Neural progenitor cell (in vitro differentiated cells): Measurements from ENCODE around the gene CTNNBL1. TPM values are rescaled to one million over a fixed set of nuclear protein-coding genes. Genes with fewer than 3 reads are reported as not detected.

Experiments
- DNase-seq: peaks from one replicate; pipeline ENCODE4 v3.0.0-alpha.2; 2016; ENCODE audit warnings: low spot score
- H2AFZ ChIP-seq: fragments of 200-600 bp; sonication (generic); replicated peaks from 2 replicates; pipeline ENCODE4 v1.6.1; 2016; ENCODE audit warnings: antibody characterized with exemption
- H3F3A ChIP-seq: fragments of 200-600 bp; sonication (generic); 2 replicates; pipeline ENCODE4 v1.6.1; 2016; ENCODE audit warnings: antibody characterized with exemption, low read depth
- H3K27ac ChIP-seq: fragments of 200-600 bp; sonication (generic); 2 replicates; pipeline ENCODE4 v1.5.1; 2016; ENCODE audit warnings: mild to moderate bottlenecking
- H3K27me3 ChIP-seq: fragments of 200-600 bp; sonication (generic); 2 replicates; pipeline ENCODE4 v1.6.1; 2016; ENCODE audit warnings: mild to moderate bottlenecking, moderate library complexity
- H3K36me3 ChIP-seq: fragments of 200-600 bp; sonication (generic); 2 replicates; pipeline ENCODE4 v1.5.1; 2016
- H3K4me1 ChIP-seq: fragments of 200-600 bp; sonication (generic); 2 replicates; pipeline ENCODE4 v1.6.1; 2016; ENCODE audit warnings: mixed run types
- H3K4me2 ChIP-seq: fragments of 200-600 bp; sonication (generic); 2 replicates; pipeline ENCODE4 v1.6.1; 2016
- H3K4me3 ChIP-seq: fragments of 200-600 bp; sonication (generic); 2 replicates; pipeline ENCODE4 v1.5.1; 2016
- H3K79me2 ChIP-seq: fragments of 200-600 bp; sonication (generic); 2 replicates; pipeline ENCODE4 v1.6.1; 2016; ENCODE audit warnings: low read depth
- H3K9ac ChIP-seq: fragments of 200-600 bp; sonication (generic); 2 replicates; pipeline ENCODE4 v1.6.1; 2016
- H3K9me3 ChIP-seq: fragments of 200-600 bp; sonication (generic); 2 replicates; pipeline ENCODE4 v1.5.1; 2016; ENCODE audit warnings: low read depth
- H4K20me1 ChIP-seq: fragments of 200-600 bp; sonication (generic); 2 replicates; pipeline ENCODE4 v1.6.1; 2016; ENCODE audit warnings: low read depth
- H3K27ac Mint-ChIP-seq: 3 replicates; pipeline ENCODE4 v1.8.0; 2021; ENCODE audit warnings: mixed read lengths
- H3K27me3 Mint-ChIP-seq: 2 replicates; pipeline ENCODE4 v1.8.0; 2022; ENCODE audit warnings: low read depth, mild to moderate bottlenecking, inconsistent platforms, moderate library complexity, mixed read lengths; ENCODE audit not compliant: insufficient read depth
- H3K36me3 Mint-ChIP-seq: 3 replicates; pipeline ENCODE4 v1.8.0; 2021; ENCODE audit warnings: mixed read lengths
- H3K4me1 Mint-ChIP-seq: 3 replicates; pipeline ENCODE4 v1.8.0; 2021; ENCODE audit warnings: mixed read lengths
- H3K4me3 Mint-ChIP-seq: 3 replicates; pipeline ENCODE4 v1.8.0; 2021; ENCODE audit warnings: mild to moderate bottlenecking, moderate library complexity, mixed read lengths
- H3K9me3 Mint-ChIP-seq: 3 replicates; pipeline ENCODE4 v1.8.0; 2020; ENCODE audit warnings: mixed read lengths
- EZH2 ChIP-seq: fragments of 200-600 bp; sonication (generic); IDR thresholded peaks from 2 replicates; pipeline ENCODE4 v1.6.1; 2017; ENCODE audit warnings: antibody characterized with exemption, mild to moderate bottlenecking, moderate library complexity
- EZH2phosphoT487 ChIP-seq: fragments of 200-600 bp; sonication (generic); IDR thresholded peaks from 2 replicates; pipeline ENCODE4 v1.6.1; 2017; ENCODE audit warnings: antibody characterized with exemption
- total RNA-seq: library from RNA; depleted of rRNA; stranded (reverse); fragments of >200 nt; gene quantifications from 2 replicates; pipeline ENCODE4 v1.2.3, GENCODE V29; 2015; ENCODE audit warnings: low replicate concordance
- TF ChIP-seq, protein P1 (sequence below): fragments of 200-600 bp; sonication (generic); IDR thresholded peaks from 2 replicates; pipeline ENCODE4 v1.5.1; 2017; ENCODE audit warnings: antibody characterized with exemption, mild to moderate bottlenecking

The CTNNBL1 gene
- total RNA-seq, 1 donor from 2014 or later = 54.5 TPM

DNA sequence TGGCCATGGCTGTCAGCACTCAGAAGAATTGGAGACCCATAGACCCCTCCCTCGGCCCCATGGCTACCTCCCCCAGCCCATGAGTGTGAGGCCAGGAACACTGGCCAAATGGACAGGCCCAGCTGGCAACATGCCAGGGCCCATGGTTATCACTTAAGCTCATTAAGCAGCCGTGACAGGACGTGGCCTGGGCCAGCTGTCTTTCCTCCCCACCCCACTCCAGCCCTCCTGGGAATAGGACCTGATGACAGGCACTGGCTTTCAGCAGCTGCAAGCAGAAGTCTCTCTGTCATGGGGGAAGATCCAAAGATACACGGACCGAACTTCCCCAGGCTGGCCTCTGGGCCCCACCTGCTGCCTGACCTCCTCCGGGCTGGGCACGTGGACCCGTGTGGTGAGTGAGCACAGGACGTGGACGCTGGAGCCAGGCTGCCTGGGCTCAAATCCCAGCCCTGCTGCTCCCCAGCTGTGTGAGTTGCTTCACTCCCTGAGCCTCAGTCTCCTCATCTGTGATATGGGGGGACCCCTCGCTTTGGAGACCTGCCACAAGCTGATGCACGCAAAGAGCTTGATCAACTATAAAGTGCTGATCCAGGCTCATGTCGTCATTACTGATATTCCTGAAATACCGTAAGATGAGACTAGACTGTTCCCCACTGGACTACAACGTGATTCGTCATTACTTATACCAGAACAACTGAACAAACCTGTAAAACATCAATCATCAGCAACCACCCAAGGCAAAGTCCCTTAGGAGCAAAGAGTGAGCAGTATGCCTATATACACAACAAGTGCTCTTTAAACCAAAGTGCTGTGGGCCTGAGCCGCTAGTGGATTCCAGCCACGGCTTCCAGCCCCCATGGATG lies 187.1 kb downstream of the CTNNBL1 start:
- H3K9me3 Mint-ChIP-seq = no peaks in the 10 kb centered on the region
- DNase-seq = no peak
- peak overlapping the region; percentile 40 for H3K27ac Mint-ChIP-seq
- H3K27ac ChIP-seq = no peak overlapping the region
- H3K4me3 Mint-ChIP-seq = no peak overlapping the region
- H3K4me1 Mint-ChIP-seq = peaks cover 35% of the 10 kb centered on the region
- no peaks in the 10 kb centered on the region for H3K36me3 ChIP-seq
- H3K79me2 ChIP-seq = no peaks in the 10 kb centered on the region
- no peak overlapping the region for H3K4me2 ChIP-seq
- TF ChIP-seq, protein P1, sequence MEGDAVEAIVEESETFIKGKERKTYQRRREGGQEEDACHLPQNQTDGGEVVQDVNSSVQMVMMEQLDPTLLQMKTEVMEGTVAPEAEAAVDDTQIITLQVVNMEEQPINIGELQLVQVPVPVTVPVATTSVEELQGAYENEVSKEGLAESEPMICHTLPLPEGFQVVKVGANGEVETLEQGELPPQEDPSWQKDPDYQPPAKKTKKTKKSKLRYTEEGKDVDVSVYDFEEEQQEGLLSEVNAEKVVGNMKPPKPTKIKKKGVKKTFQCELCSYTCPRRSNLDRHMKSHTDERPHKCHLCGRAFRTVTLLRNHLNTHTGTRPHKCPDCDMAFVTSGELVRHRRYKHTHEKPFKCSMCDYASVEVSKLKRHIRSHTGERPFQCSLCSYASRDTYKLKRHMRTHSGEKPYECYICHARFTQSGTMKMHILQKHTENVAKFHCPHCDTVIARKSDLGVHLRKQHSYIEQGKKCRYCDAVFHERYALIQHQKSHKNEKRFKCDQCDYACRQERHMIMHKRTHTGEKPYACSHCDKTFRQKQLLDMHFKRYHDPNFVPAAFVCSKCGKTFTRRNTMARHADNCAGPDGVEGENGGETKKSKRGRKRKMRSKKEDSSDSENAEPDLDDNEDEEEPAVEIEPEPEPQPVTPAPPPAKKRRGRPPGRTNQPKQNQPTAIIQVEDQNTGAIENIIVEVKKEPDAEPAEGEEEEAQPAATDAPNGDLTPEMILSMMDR = no peak
- TF ChIP-seq EZH2 (no peak), EZH2phosphoT487 (no peak)
- no peaks in the 10 kb centered on the region for H3K4me1 ChIP-seq
- no peak overlapping the region for H3K4me3 ChIP-seq
- no peaks in the 10 kb centered on the region for H3F3A ChIP-seq
- peaks cover 4% of the 10 kb centered on the region for H3K27me3 Mint-ChIP-seq
- H3K36me3 Mint-ChIP-seq = no peaks in the 10 kb centered on the region
- no peaks in the 10 kb centered on the region for H3K27me3 ChIP-seq
- H4K20me1 ChIP-seq = peaks cover 2% of the 10 kb centered on the region
- no peaks in the 10 kb centered on the region for H3K9me3 ChIP-seq
- H2AFZ ChIP-seq = no peak overlapping the region
- H3K9ac ChIP-seq = no peak overlapping the region

- TF ChIP-seq, protein P1 = no peak
- TF ChIP-seq EZH2phosphoT487 = no peak
- no peak for TF ChIP-seq EZH2
- peaks cover 2% of the 10 kb centered on the region for H4K20me1 ChIP-seq
- Mint-ChIP-seq H3K27me3 (peaks cover 4% of the 10 kb centered on the region), H3K9me3 (no peaks in the 10 kb centered on the region), H3K27ac (peak overlapping the region; percentile 40), H3K4me1 (peaks cover 36% of the 10 kb centered on the region), H3K36me3 (no peaks in the 10 kb centered on the region), H3K4me3 (peak overlapping the region; percentile 45)
- H3K4me2 ChIP-seq = no peak overlapping the region
- no peaks in the 10 kb centered on the region for H3K36me3 ChIP-seq
- H3K9ac ChIP-seq = no peak overlapping the region
- H3K4me3 ChIP-seq = no peak overlapping the region
- H2AFZ ChIP-seq = no peak overlapping the region
- H3K9me3 ChIP-seq = no peaks in the 10 kb centered on the region
- H3F3A ChIP-seq = no peaks in the 10 kb centered on the region
- no peaks in the 10 kb centered on the region for H3K79me2 ChIP-seq
- no peak for DNase-seq
- no peaks in the 10 kb centered on the region for H3K27me3 ChIP-seq
- H3K4me1 ChIP-seq = no peaks in the 10 kb centered on the region
- no peak overlapping the region for H3K27ac ChIP-seq
Observed at GRCh38 chr20:37881601-37882343, 187.9 kb downstream of the CTNNBL1 start.

DNA sequence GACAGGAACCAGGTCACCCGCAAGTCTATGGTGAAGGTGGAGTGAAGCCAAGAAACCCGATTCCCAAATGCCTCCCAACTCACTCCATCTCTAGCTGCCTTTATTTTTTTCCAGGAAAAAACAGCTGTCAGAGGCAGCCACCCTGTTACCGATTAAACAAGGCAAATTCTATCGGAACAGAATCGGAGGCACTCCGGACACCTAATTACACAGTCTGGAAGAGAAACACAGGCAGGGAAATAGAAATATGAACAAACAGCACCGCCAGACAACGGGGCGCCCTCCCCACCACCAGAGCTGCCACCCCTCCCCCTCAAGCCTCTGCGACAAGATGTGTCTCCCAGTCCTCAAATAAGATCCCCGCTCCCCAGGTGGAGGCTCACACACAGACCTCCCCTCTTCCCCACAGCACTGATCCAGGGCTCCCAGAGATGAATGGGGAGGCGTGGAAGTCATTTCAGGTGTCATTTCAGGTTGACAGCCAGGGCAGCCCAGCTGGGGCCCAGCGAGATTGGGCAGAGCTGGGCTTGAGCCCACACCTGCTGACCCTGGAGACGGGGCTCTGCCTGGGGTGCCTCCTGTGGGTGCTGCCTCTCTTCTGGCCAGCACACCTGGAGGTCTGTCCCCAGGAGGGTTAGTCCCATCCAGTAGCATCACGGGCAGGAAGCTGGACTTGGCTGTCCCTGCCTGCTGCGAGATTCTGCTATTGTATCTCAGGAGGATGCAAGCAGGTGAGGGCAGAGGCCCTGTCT lies 189.3 kb downstream of the CTNNBL1 start:
- peaks cover 35% of the 10 kb centered on the region for H3K4me1 Mint-ChIP-seq
- no peak overlapping the region for H3K27ac Mint-ChIP-seq
- H3K9me3 Mint-ChIP-seq = no peaks in the 10 kb centered on the region
- H3K9me3 ChIP-seq = no peaks in the 10 kb centered on the region
- no peak overlapping the region for H2AFZ ChIP-seq
- no peak for DNase-seq
- no peaks in the 10 kb centered on the region for H3K79me2 ChIP-seq
- no peak overlapping the region for H3K4me3 ChIP-seq
- H3K27me3 ChIP-seq = no peaks in the 10 kb centered on the region
- no peaks in the 10 kb centered on the region for H3K4me1 ChIP-seq
- no peak overlapping the region for H3K9ac ChIP-seq
- no peak overlapping the region for H3K4me2 ChIP-seq
- H4K20me1 ChIP-seq = peaks cover 2% of the 10 kb centered on the region
- TF ChIP-seq EZH2 (no peak), EZH2phosphoT487 (no peak)
- TF ChIP-seq, protein P1 = no peak
- H3K27ac ChIP-seq = no peak overlapping the region
- H3F3A ChIP-seq = no peaks in the 10 kb centered on the region
- H3K27me3 Mint-ChIP-seq = peaks cover 4% of the 10 kb centered on the region
- no peaks in the 10 kb centered on the region for H3K36me3 ChIP-seq
- H3K4me3 Mint-ChIP-seq = no peak overlapping the region
- no peaks in the 10 kb centered on the region for H3K36me3 Mint-ChIP-seq
